ENCODE measurements around the gene C1orf21.

C1orf21 gene

DNA sequence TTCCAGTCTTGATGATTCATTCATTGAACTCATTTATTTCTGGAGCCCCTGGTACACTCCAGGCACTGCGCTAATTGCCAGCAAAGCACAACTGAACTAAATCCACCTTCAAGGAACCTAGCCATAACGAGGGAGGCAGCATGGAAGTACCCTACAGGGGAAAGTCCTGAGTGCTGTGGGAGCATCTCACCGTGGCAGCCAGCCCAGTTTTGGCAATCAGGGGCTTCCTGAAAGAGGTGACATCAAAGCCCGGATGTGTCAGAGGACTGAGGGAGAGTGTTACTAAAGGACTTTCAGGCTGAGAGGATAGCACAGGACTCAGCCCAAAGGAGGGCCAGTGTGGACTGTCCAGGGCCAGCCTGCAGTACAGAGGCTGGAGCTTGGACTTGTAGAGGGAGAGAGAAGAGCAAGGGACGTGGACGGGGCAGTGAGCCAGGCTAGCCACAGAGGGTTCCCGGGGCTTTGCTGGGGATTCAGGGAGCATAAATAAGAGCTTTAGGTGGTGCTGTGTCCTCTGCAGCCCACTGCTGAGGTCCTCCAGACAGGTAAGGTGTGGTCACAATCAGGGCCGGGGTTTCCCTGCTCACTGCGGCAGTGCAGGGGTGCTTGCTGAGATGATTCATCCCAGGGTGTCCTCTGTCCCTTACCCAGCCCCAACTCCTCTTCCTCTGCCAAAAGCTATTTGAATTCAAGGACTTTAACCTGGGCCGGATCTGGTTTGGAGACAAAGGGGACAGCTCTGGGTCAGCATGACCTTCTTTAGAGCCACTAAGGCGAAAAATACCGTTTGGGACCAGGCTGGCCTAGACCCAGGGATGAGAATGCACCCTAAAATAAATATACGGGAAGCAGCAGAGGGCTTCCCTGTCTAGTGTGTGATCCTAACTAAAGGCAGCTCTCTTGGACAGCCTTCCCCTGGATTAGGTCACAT lies 239.5 kb downstream of the C1orf21 start:
- TF ChIP-seq ZFP30 (CRISPR knock-in tag; IDR thresholded peaks at IDR 0.05), result no peak
- TF ChIP-seq ZNF70 (CRISPR knock-in tag; IDR thresholded peaks at IDR 0.05), result no peak
- no peak for TF ChIP-seq SNAI2 (CRISPR knock-in tag; IDR thresholded peaks at IDR 0.05)
- no peak for ATAC-seq

DNA sequence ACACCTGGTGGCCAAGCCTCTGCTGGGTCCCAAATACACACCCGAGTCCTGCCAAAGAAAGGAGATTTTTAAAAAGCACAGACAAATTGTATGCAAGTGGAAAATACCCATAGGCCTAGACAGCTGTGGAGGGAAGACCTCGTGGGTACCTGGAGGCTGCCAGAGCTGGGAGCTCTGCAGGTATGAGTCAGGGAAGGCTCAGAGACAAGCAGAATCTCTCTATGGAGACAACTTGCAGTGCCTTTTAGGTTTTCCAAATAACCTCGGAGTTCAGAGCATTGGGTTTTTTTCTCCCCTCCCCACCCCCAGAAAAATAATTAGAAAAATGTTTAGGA lies 240.1 kb downstream of the C1orf21 start:
- no peak for ATAC-seq

DNA sequence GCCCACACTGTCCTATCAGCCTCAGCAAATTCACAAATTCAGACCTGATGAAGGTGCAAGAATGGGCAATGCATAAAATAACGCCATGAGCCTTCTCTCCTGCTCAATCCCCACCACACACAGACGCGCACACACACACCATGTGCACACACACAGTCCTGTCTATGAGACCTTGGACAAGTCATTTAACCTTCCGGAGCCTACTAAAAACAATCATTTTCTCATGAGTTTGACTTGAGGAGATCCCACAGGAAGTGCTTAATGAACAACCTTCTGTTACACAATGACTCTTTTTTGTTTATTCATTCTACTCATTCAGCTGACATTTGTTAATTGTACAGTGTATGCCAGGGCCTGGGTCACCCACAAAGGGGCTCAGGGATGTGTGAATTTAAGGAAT lies 242.4 kb downstream of the C1orf21 start:
- TF ChIP-seq ZC3H10 (CRISPR knock-in tag; IDR thresholded peaks at IDR 0.05) (no peak), GLIS3 (CRISPR knock-in tag; IDR thresholded peaks at IDR 0.05) (no peak), ZFP30 (CRISPR knock-in tag; IDR thresholded peaks at IDR 0.05) (no peak), SNAI2 (CRISPR knock-in tag; IDR thresholded peaks at IDR 0.05) (no peak), ZNF565 (CRISPR knock-in tag; conservative IDR thresholded peaks at IDR 0.05; ENCODE audit: low read depth) (no peak), PPARA (CRISPR knock-in tag; IDR thresholded peaks at IDR 0.05; ENCODE audit: borderline replicate concordance) (no peak), TCF4 (CRISPR knock-in tag; IDR thresholded peaks at IDR 0.05; ENCODE audit: borderline replicate concordance) (no peak), ARNTL (CRISPR knock-in tag; IDR thresholded peaks at IDR 0.05; ENCODE audit: borderline replicate concordance, low read depth) (no peak), ZFP3 (CRISPR knock-in tag; IDR thresholded peaks at IDR 0.05) (no peak), OSR1 (CRISPR knock-in tag; IDR thresholded peaks at IDR 0.05) (no peak), ZNF8 (CRISPR knock-in tag; IDR thresholded peaks at IDR 0.05) (no peak), CSDC2 (CRISPR knock-in tag; IDR thresholded peaks at IDR 0.05) (no peak), ZNF70 (CRISPR knock-in tag; IDR thresholded peaks at IDR 0.05) (no peak)
- TF ChIP-seq, protein P1, sequence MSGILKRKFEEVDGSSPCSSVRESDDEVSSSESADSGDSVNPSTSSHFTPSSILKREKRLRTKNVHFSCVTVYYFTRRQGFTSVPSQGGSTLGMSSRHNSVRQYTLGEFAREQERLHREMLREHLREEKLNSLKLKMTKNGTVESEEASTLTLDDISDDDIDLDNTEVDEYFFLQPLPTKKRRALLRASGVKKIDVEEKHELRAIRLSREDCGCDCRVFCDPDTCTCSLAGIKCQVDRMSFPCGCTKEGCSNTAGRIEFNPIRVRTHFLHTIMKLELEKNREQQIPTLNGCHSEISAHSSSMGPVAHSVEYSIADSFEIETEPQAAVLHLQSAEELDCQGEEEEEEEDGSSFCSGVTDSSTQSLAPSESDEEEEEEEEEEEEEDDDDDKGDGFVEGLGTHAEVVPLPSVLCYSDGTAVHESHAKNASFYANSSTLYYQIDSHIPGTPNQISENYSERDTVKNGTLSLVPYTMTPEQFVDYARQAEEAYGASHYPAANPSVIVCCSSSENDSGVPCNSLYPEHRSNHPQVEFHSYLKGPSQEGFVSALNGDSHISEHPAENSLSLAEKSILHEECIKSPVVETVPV (CRISPR knock-in tag; IDR thresholded peaks at IDR 0.05), result no peak
- TF ChIP-seq, protein P2, sequence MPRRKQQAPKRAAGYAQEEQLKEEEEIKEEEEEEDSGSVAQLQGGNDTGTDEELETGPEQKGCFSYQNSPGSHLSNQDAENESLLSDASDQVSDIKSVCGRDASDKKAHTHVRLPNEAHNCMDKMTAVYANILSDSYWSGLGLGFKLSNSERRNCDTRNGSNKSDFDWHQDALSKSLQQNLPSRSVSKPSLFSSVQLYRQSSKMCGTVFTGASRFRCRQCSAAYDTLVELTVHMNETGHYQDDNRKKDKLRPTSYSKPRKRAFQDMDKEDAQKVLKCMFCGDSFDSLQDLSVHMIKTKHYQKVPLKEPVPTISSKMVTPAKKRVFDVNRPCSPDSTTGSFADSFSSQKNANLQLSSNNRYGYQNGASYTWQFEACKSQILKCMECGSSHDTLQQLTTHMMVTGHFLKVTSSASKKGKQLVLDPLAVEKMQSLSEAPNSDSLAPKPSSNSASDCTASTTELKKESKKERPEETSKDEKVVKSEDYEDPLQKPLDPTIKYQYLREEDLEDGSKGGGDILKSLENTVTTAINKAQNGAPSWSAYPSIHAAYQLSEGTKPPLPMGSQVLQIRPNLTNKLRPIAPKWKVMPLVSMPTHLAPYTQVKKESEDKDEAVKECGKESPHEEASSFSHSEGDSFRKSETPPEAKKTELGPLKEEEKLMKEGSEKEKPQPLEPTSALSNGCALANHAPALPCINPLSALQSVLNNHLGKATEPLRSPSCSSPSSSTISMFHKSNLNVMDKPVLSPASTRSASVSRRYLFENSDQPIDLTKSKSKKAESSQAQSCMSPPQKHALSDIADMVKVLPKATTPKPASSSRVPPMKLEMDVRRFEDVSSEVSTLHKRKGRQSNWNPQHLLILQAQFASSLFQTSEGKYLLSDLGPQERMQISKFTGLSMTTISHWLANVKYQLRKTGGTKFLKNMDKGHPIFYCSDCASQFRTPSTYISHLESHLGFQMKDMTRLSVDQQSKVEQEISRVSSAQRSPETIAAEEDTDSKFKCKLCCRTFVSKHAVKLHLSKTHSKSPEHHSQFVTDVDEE (CRISPR knock-in tag; IDR thresholded peaks at IDR 0.05), result no peak
- TF ChIP-seq, protein P3, sequence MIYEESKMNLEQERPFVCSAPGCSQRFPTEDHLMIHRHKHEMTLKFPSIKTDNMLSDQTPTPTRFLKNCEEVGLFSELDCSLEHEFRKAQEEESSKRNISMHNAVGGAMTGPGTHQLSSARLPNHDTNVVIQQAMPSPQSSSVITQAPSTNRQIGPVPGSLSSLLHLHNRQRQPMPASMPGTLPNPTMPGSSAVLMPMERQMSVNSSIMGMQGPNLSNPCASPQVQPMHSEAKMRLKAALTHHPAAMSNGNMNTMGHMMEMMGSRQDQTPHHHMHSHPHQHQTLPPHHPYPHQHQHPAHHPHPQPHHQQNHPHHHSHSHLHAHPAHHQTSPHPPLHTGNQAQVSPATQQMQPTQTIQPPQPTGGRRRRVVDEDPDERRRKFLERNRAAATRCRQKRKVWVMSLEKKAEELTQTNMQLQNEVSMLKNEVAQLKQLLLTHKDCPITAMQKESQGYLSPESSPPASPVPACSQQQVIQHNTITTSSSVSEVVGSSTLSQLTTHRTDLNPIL (CRISPR knock-in tag; IDR thresholded peaks at IDR 0.05; ENCODE audit: low read depth), result no peak
- TF ChIP-seq, protein P4, sequence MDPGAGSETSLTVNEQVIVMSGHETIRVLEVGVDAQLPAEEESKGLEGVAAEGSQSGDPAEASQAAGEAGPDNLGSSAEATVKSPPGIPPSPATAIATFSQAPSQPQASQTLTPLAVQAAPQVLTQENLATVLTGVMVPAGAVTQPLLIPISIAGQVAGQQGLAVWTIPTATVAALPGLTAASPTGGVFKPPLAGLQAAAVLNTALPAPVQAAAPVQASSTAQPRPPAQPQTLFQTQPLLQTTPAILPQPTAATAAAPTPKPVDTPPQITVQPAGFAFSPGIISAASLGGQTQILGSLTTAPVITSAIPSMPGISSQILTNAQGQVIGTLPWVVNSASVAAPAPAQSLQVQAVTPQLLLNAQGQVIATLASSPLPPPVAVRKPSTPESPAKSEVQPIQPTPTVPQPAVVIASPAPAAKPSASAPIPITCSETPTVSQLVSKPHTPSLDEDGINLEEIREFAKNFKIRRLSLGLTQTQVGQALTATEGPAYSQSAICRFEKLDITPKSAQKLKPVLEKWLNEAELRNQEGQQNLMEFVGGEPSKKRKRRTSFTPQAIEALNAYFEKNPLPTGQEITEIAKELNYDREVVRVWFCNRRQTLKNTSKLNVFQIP (CRISPR knock-in tag; IDR thresholded peaks at IDR 0.05; ENCODE audit: borderline replicate concordance, low read depth), result no peak
- ATAC-seq, result no peak

More for the DNA sequence above, 240.1 kb downstream of the C1orf21 start:
- TF ChIP-seq ZFP3 (CRISPR knock-in tag; IDR thresholded peaks at IDR 0.05), result no peak
- TF ChIP-seq BACH2 (CRISPR knock-in tag; IDR thresholded peaks at IDR 0.05; ENCODE audit: borderline replicate concordance), result no peak
- TF ChIP-seq ISL1 (CRISPR knock-in tag; IDR thresholded peaks at IDR 0.05), result no peak
- TF ChIP-seq ZNF565 (CRISPR knock-in tag; conservative IDR thresholded peaks at IDR 0.05; ENCODE audit: low read depth), result no peak
- TF ChIP-seq, protein P1 (CRISPR knock-in tag; IDR thresholded peaks at IDR 0.05), result no peak
- TF ChIP-seq, protein P3 (CRISPR knock-in tag; IDR thresholded peaks at IDR 0.05; ENCODE audit: low read depth), result no peak
- TF ChIP-seq ARNTL (CRISPR knock-in tag; IDR thresholded peaks at IDR 0.05; ENCODE audit: borderline replicate concordance, low read depth), result no peak
- no peak for TF ChIP-seq OSR1 (CRISPR knock-in tag; IDR thresholded peaks at IDR 0.05)
- TF ChIP-seq SNAI2 (CRISPR knock-in tag; IDR thresholded peaks at IDR 0.05), result no peak
- no peak for TF ChIP-seq RARB (CRISPR knock-in tag; IDR thresholded peaks at IDR 0.05)
- no peak for TF ChIP-seq ESRRG (CRISPR knock-in tag; IDR thresholded peaks at IDR 0.05)
- no peak for TF ChIP-seq ZNF70 (CRISPR knock-in tag; IDR thresholded peaks at IDR 0.05)
